B cell (primary cell): ENCODE results near the gene GPR3. TPM values are rescaled to one million over a fixed set of nuclear protein-coding genes. Genes with fewer than 3 reads are reported as not detected.

Experiments
- ATAC-seq: fragments of 200-7000 bp; cut with Tn5 transposase; one replicate; pipeline ENCODE4 v1.10.0; 2021; ENCODE audit warnings: low read depth, mild to moderate bottlenecking, moderate number of reproducible peaks, moderate library complexity
- CTCF ChIA-PET: fragments of 350-600 bp; sonication (Branson Sonifier 250); formaldehyde crosslinking; loops from one replicate; lab custom pipeline; 2021; ENCODE audit warnings: antibody characterized with exemption, inconsistent platforms; lab: Charles Lee
- POLR2A ChIA-PET: fragments of 350-600 bp; sonication (Branson Sonifier 250); formaldehyde crosslinking; loops from one replicate; lab custom pipeline; 2021; ENCODE audit warnings: antibody characterized with exemption; lab: Charles Lee
- DNase-seq: peaks from one replicate; pipeline ENCODE4 v3.0.0; 2013
- H2AFZ ChIP-seq: 2 replicates; pipeline ENCODE4 v1.6.1; 2012; ENCODE audit warnings: mild to moderate bottlenecking, low read depth, low read length; ENCODE audit not compliant: insufficient read depth, poor library complexity, severe bottlenecking
- H3K27ac ChIP-seq, 2 donors: 1 replicate in 1 of 2; 2 replicates in 1 of 2; pipeline ENCODE4 v1.5.1; 2012 to 2013; ENCODE audit warnings: low read length in 2 of 2, mild to moderate bottlenecking in 2 of 2, moderate library complexity in 1 of 2
- H3K27me3 ChIP-seq, 4 experiments: fragments of 200-600 bp in 1 of 4; sonication (generic) in 1 of 4; replicated peaks in 1 of 4; 1 replicate in 2 of 4; 2 replicates in 2 of 4; pipeline versions ENCODE4 v1.6.1 to v1.7.0; 2013 to 2016; ENCODE audit warnings: low read length in 3 of 4, mild to moderate bottlenecking in 2 of 4, mixed read lengths in 1 of 4, moderate library complexity in 1 of 4; ENCODE audit not compliant: insufficient read depth in 4 of 4, control insufficient read depth in 3 of 4; ENCODE audit errors: control extremely low read depth in 1 of 4
- H3K36me3 ChIP-seq, 2 experiments: replicated peaks in 1 of 2; 1 replicate in 1 of 2; 2 replicates in 1 of 2; pipeline versions ENCODE4 v1.6.1 to v1.7.1; 2013; ENCODE audit warnings: low read length in 1 of 2; ENCODE audit not compliant: insufficient read depth in 2 of 2, control insufficient read depth in 1 of 2; ENCODE audit errors: control extremely low read depth in 1 of 2, extremely low read depth in 1 of 2
- H3K4me1 ChIP-seq, 2 donors: fragments of 200-600 bp in 1 of 2; sonication (generic) in 1 of 2; 1 replicate in 1 of 2; 2 replicates in 1 of 2; pipeline versions ENCODE4 v1.5.1 to v1.6.1; 2013 to 2017; ENCODE audit warnings: low read length in 2 of 2; ENCODE audit not compliant: control insufficient read depth in 2 of 2, insufficient read depth in 2 of 2
- H3K4me2 ChIP-seq: replicated peaks from 2 replicates; pipeline ENCODE3; 2012; ENCODE audit warnings: mild to moderate bottlenecking, low read depth, low read length; ENCODE audit not compliant: poor library complexity, severe bottlenecking
- H3K4me3 ChIP-seq, 5 experiments: fragments of 200-600 bp in 1 of 5; sonication (generic) in 1 of 5; 1 replicate in 3 of 5; 2 replicates in 2 of 5; pipeline versions ENCODE4 v1.5.1 to v1.7.0; 2011 to 2016; ENCODE audit warnings: low read length in 4 of 5, mild to moderate bottlenecking in 4 of 5, low read depth in 2 of 5, control low read depth in 1 of 5, moderate library complexity in 1 of 5; ENCODE audit not compliant: insufficient read depth in 1 of 5; ENCODE audit errors: control extremely low read depth in 1 of 5, extremely low read depth in 1 of 5
- H3K79me2 ChIP-seq: fragments of 200-600 bp; sonication (generic); one replicate; pipeline ENCODE4 v1.6.0; 2016; ENCODE audit warnings: low read length; ENCODE audit not compliant: control insufficient read depth, insufficient read depth
- H3K9ac ChIP-seq: fragments of 200-600 bp; sonication (generic); 2 replicates; pipeline ENCODE4 v1.6.1; 2017; ENCODE audit warnings: mild to moderate bottlenecking, low read length, moderate library complexity
- H3K9me3 ChIP-seq, 3 donors: one replicate each; pipeline versions ENCODE4 v1.6.1 to v1.7.1; 2013; ENCODE audit warnings: low read length in 2 of 3; ENCODE audit not compliant: control insufficient read depth in 2 of 3, insufficient read depth in 1 of 3; ENCODE audit errors: control extremely low read depth in 1 of 3
- H4K20me1 ChIP-seq: 2 replicates; pipeline ENCODE4 v1.6.0; 2012; ENCODE audit warnings: mild to moderate bottlenecking, low read length; ENCODE audit not compliant: insufficient read depth, control insufficient read depth, poor library complexity, severe bottlenecking
- H3K27ac Mint-ChIP-seq: one replicate; pipeline ENCODE4 v1.8.0; 2021; ENCODE audit warnings: mixed read lengths
- H3K27me3 Mint-ChIP-seq: one replicate; pipeline ENCODE4 v1.8.0; 2021; ENCODE audit warnings: mixed read lengths
- H3K4me1 Mint-ChIP-seq: one replicate; pipeline ENCODE4 v1.8.0; 2021; ENCODE audit warnings: mixed read lengths
- H3K4me3 Mint-ChIP-seq: one replicate; pipeline ENCODE4 v1.8.0; 2021; ENCODE audit warnings: mixed read lengths
- H3K9me3 Mint-ChIP-seq: one replicate; pipeline ENCODE4 v1.8.0; 2022; ENCODE audit warnings: mixed read lengths; ENCODE audit not compliant: insufficient read depth
- CTCF ChIP-seq: fragments of 200-600 bp; IDR thresholded peaks from one replicate; pipeline ENCODE4 v1.8.0; 2022; ENCODE audit warnings: antibody characterized with exemption, mild to moderate bottlenecking
- EZH2 ChIP-seq: IDR thresholded peaks from 2 replicates; pipeline ENCODE4 v1.6.1; 2012; ENCODE audit warnings: borderline replicate concordance, low read depth, mild to moderate bottlenecking, moderate library complexity, low read length; ENCODE audit not compliant: insufficient read depth, poor library complexity, severe bottlenecking
- WGBS: methylation state at CpG from one replicate; pipeline ENCODE4 v1.1.5; 2013; ENCODE audit warnings: missing lambda C conversion rate; ENCODE audit not compliant: insufficient coverage; 5-methylcytosine and 5-hydroxymethylcytosine counted together
- intact Hi-C: fragments of 100-400 bp; cut with micrococcal nuclease; formaldehyde crosslinking; loops from one replicate; pipeline ENCODE4 v1.10.0; 2022
- polyA plus RNA-seq: library from polyadenylated mRNA; depleted of rRNA; stranded (reverse); fragments of >200 nt; gene quantifications from 2 replicates; pipeline ENCODE4 v1.2.3, GENCODE V29; 2012
- total RNA-seq, 2 donors: library from RNA; stranded (reverse); fragments of 120-200 nt in 1 of 2; gene quantifications; 1 replicate in 1 of 2; 2 replicates in 1 of 2; pipeline versions ENCODE4 v1.2.3 to v1.2.4, GENCODE V29; 2013 to 2022

The GPR3 gene
- total and polyA plus RNA-seq, 2 donors (not counting 1 experiment from before 2014, with no cell fraction given), result 3.3 TPM; not detected in 1

- Histone ChIP-seq H3K36me3 (no peaks in the 10 kb centered on the region), H4K20me1 (no peaks in the 10 kb centered on the region), H3K9ac (no peak overlapping the region), H3K27me3 (no peaks in the 10 kb centered on the region), H3K4me2 (peak overlapping the region; percentile 25), H3K79me2 (no peaks in the 10 kb centered on the region), H3K4me1 (peaks cover 23 to 47% of the 10 kb centered on the region in 2 donors), H3K27ac (no peak overlapping the region), H3K9me3 (no peaks in the 10 kb centered on the region), H2AFZ (peak overlapping the region; percentile 16), H3K4me3 (no peak overlapping the region)
- Mint-ChIP-seq H3K4me1 (peaks cover 43% of the 10 kb centered on the region), H3K9me3 (no peaks in the 10 kb centered on the region), H3K27ac (peak overlapping the region; percentile 59), H3K27me3 (no peaks in the 10 kb centered on the region), H3K4me3 (no peak overlapping the region)
- intact Hi-C loops, result no loop called here
- TF ChIP-seq CTCF (no peak), EZH2 (no peak)
- POLR2A ChIA-PET, result interaction anchor here (0.6 kb wide), 1 partner anchor 253 kb away, joined by 3 read pairs; no protein-coding TSS in a partner anchor
- CTCF ChIA-PET, result interaction anchor here (0.7 to 8.5 kb wide), 7 partner anchors 15 to 92 kb away, joined by 3 to 74 read pairs (median 5); no protein-coding TSS in a partner anchor
- peak; percentile 68 for ATAC-seq
- DNase-seq, result no peak
- WGBS, result 91% methylated on average over 15 of the region's 19 CpGs
These were observed 20.2 kb upstream of the GPR3 start for GRCh38 chr1:27372022-27372807.
